Testis (tissue), 2 donors: ENCODE measurements around the gene TENM4.

Experiments
- POLR2A ChIP-seq: fragments of 450-650 bp; IDR thresholded peaks from one replicate; pipeline ENCODE4 v1.6.1; 2017; ENCODE audit warnings: antibody characterized with exemption, mild to moderate bottlenecking, moderate library complexity
- TF ChIP-seq, protein P1 (sequence below), 3 experiments: fragments of 450-650 bp in 2 of 3; fragments of 200-600 bp in 1 of 3; sonication (generic) in 1 of 3; IDR thresholded peaks; one replicate each; pipeline ENCODE4 v1.5.1; 2016 to 2019; ENCODE audit warnings: antibody characterized with exemption in 3 of 3, mild to moderate bottlenecking in 2 of 3, moderate library complexity in 1 of 3

DNA sequence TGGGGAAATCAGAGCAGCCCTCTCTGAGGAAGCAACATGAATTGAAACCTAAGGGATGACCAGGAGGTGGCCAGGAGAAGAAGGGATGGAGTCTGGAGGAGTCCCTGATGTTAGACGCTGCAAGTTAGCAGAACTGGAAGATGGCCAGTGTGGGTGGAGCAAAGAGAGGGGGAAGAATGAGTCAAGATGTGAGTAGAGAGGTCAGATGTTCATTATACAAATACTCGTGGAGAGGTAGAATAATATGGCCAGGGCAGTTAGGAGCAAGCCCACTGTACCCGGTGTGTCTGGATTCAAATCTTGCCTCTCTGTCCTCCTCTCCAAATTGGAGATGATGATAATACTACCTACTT, 242.0 kb downstream of the TENM4 start:
- TF ChIP-seq, protein P1, sequence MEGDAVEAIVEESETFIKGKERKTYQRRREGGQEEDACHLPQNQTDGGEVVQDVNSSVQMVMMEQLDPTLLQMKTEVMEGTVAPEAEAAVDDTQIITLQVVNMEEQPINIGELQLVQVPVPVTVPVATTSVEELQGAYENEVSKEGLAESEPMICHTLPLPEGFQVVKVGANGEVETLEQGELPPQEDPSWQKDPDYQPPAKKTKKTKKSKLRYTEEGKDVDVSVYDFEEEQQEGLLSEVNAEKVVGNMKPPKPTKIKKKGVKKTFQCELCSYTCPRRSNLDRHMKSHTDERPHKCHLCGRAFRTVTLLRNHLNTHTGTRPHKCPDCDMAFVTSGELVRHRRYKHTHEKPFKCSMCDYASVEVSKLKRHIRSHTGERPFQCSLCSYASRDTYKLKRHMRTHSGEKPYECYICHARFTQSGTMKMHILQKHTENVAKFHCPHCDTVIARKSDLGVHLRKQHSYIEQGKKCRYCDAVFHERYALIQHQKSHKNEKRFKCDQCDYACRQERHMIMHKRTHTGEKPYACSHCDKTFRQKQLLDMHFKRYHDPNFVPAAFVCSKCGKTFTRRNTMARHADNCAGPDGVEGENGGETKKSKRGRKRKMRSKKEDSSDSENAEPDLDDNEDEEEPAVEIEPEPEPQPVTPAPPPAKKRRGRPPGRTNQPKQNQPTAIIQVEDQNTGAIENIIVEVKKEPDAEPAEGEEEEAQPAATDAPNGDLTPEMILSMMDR (IDR thresholded peaks at IDR 0.05), result no peak
- no peak for TF ChIP-seq POLR2A
